ENCODE data around the gene VAC14.

GRCh38 chr16:70749681-70750601 lies 51.0 kb downstream of the VAC14 start:
- TF ChIP-seq EZH2 (IDR thresholded peaks at IDR 0.05) (no peak), POLR2AphosphoS5 (IDR thresholded peaks at IDR 0.05; ENCODE audit: borderline replicate concordance, low read depth, low read length) (no peak)
